ENCODE data around the gene KPNA6.
"Not testable (repeated sequence)": the region's sequence is repeated elsewhere in the genome, so short reads cannot be mapped to it uniquely, and the experiment has no call there.

KPNA6 gene

DNA sequence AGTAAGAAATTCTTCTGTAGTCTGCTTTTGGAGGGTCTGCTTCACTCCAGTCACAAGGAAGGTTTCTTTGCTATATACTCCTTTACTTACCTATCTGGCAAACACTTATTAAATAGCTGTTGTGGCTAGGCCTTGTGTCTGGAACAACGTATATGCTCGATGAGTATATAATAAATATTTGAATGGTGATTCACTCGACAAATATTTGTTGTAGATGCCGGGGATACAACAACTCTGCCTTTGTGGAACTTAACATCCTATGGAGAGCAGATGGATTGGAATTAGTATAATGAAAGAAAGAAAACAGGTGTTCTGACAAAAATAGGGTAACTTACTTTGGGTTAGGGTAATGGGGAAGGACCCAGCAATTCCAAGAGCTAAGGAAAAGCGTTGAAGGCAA is 31.1 kb downstream of the KPNA6 start:
- no peak for FAIRE-seq
- peak; percentile 23 for DNase-seq (ENCODE audit: low spot score)

DNA sequence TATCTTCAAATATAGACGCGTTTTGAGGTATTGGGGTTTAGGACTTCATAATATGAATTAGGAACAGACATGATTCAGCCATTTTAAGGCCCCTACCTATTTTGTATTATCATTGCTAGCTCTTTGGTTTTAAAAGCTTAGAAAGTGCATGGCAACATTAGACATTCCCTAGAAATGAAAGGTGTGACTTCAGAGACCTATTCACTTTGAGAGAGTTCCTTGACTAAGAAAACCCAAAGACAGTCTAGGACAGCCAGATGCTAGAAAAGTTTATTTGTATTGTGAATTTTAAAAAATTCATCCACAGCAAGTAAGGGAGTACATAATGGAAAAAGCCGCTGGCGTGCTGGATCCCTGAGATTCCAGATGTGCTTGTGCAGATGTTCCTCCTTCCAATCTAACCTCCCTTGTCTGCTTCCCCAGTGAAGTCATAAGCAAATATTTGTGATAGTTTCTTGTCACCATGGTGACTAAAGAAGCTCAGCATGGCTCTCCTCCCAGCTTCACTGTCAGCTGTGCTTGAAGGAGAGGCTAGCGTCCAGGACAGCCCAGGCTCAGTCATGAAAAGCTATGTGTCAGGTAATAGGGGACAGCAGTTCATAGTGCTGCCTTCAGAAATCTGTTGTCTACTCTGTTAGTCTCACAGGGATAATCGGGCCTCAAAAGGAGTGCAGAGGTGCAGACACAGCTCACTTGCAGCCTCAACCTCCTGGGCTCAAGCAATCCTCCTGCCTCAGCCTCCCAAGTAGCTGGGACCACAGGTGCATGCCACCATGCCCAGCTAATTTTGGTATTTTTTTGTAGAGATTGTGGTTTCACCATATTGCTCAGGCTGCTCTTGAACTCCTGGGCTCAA is 34.8 kb downstream of the KPNA6 start:
- no peak for FAIRE-seq
- DNase-seq (ENCODE audit: low spot score): no peak

- FAIRE-seq; DNase-seq (ENCODE audit: low spot score): not testable (repeated sequence)
Observed at GRCh38 chr1:32143302-32143695, 35.4 kb downstream of the KPNA6 start.

DNA sequence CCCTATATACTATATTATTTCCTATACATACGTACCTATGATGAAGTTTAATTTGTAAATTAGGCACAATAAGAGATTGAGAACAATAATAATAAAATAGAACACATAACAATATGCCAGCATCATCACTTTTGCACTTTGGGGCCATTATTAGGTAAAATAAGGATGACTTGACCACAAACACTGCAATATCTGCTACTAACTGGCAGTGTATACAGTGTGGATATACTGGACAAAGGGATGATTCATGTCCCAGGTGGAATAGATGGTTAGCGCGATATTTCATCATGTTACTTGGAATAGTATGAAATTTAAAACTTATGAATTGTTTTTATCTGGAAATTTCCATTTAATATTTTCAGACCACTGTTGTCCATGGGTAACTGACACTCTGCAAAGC is 36.2 kb downstream of the KPNA6 start:
- FAIRE-seq (no peak), DNase-seq (ENCODE audit: low spot score) (no peak)

- not testable (repeated sequence) for DNase-seq (ENCODE audit: low spot score); FAIRE-seq
Observed at GRCh38 chr1:32147799-32148198, 39.9 kb downstream of the KPNA6 start.

DNA sequence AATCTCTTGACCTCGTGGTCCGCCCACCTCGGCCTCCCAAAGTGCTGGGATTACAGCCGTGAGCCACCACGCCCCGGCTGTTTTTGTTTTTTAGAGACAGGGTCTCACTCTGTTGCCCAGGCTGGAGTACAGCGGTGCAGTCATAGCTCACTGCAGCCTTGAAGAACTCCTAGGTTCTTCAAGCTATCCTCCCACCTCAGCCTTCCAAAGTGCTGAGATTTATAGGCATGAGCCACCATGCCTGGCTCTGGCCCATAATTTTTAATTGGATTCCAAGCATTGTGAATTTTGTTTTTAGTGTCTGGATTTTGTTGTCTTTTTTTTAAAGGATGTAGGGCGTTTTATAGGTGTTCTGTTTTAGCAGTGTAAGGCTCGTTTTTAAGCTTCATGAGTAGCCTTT is 43.0 kb downstream of the KPNA6 start:
- no peak for DNase-seq (ENCODE audit: low spot score)
- FAIRE-seq: no peak

GRCh38 chr1:32151319-32151787 is 43.5 kb downstream of the KPNA6 start:
- FAIRE-seq (no peak), DNase-seq (ENCODE audit: low spot score) (no peak)

DNA sequence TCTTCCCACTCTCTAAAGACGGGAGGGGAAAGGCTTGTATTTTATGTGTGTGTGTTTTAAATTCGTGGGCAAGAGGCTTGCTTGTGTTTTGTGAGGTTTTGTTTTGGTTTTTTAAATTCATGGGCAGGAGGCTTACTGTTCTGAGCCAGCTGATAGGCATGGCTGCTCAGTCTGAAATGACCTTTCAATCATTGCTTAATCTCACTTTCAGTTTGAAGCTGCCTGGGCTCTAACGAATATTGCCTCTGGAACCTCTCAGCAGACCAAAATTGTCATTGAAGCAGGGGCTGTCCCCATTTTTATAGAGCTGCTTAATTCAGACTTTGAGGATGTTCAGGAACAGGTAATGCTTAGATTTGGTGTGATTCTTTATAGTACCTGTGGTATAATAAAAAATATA is 51.3 kb downstream of the KPNA6 start:
- DNase-seq (ENCODE audit: low spot score): no peak

GRCh38 chr1:32163405-32163804 is 55.5 kb downstream of the KPNA6 start:
- DNase-seq (ENCODE audit: low spot score) (no peak), FAIRE-seq (no peak)

More for the DNA sequence above, 51.3 kb downstream of the KPNA6 start:
- FAIRE-seq: no peak

GRCh38 chr1:32165633-32166032 is 57.8 kb downstream of the KPNA6 start:
- FAIRE-seq; DNase-seq (ENCODE audit: low spot score): not testable (repeated sequence)

DNA sequence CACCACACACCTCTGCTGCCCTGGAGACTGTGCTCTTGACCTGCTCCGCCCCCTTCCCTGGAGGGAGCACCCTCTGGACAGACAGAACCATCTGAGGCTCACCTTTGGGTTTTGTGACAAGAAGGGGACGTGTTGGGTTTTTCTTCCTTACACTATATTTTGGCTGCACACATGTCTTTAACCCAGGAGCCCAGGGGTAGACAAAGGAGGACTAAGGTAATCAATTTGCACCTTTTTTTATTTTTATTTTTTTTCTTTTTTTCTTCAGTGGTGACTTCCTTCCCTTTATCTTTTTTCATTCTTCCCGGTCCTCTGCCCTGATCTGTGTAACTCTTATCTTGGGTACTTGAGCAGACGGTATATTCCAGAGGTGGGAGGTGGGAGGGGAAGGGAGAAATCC is 63.1 kb downstream of the KPNA6 start:
- FAIRE-seq: no peak
- DNase-seq (ENCODE audit: low spot score): no peak

GRCh38 chr1:32172621-32173245 is 64.9 kb downstream of the KPNA6 start:
- DNase-seq (ENCODE audit: low spot score) (peak; percentile 28), FAIRE-seq (no peak)

DNA sequence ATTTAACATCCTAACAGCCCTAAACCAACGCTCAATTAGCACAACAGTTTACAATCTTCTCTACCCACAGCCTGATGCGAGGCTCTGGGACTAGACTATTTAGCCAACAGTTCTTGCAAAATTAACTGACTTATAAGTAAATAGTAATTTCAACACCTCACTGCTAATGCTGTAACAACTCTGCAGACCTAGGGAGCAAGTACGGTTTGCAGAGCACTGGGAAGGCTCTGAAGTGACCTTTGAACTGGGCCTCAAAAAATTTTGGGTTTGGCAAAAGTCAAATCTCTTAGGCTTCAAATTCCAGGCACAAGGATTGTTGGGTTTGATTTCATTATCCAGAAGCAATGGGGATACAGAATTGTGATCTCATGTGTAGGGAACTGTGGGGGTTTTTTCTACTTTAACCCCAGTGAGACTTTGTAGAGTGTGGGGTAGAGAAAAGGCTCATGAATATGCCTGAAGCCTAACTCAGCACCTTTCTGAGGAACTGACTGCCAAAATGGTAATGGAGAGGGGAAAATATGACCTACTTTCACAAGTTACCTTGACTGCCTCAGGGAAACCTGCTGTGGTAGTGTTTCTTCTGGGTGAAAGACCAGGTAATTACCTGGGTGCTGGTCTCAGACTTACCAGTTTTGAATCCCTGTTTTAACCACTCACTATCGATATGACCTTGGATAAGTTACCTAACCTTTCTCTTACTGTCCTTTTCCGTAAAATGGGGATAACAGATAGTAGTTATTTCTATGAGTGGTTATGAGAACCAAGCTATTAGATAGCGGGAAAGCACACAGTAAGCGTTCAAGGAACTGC is 70.7 kb downstream of the KPNA6 start:
- FAIRE-seq (no peak), DNase-seq (ENCODE audit: low spot score) (no peak)

GRCh38 chr1:32179193-32179442 is 71.3 kb downstream of the KPNA6 start:
- DNase-seq (ENCODE audit: low spot score): no peak
- no peak for FAIRE-seq

- peak; percentile 98 for DNase-seq (ENCODE audit: low spot score)
- peak; percentile 13 for FAIRE-seq
Observed at GRCh38 chr1:32179443-32180185, 71.8 kb downstream of the KPNA6 start, which contains the start of gene TXLNA. Gene TXLNA, plus strand, starts transcription at chr1:32179675. Its CDS starts 671 bp downstream, at chr1:32180346.

DNA sequence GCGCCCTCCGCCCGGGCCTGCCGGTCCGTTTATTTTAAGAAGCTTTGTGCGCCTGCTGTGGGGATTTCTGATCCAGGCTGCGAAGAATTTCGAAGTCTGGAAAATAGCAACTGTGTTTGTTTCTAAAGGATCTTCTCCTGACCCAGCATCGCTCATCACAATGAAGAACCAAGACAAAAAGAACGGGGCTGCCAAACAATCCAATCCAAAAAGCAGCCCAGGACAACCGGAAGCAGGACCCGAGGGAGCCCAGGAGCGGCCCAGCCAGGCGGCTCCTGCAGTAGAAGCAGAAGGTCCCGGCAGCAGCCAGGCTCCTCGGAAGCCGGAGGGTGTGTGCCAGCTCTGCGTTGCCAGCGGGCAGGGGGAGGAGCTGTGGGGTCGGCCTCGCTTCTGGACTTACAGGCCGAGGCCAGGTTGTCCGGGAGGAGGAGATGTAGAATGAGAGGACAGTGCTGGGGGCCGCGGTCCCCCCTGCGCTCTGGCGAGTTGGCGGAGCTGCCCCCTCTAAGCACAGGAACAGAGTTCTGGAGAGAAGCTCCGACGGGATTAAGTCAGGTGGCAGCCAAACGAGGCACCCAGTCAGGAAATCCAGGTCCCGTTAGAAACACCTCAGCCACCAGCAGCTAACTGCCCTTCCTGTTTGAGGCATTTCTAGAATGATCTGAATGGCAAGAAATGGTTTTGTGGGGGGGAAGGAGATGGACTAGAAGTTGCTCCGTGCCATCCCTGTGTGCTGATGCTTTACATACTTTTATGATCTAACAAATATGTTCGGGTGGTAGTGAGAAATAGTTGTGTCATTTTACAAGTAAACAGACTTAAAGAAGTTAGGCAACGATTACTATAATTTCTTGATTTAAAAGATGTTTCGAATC is 72.6 kb downstream of the KPNA6 start:
- DNase-seq (ENCODE audit: low spot score) (peak; percentile 64), FAIRE-seq (no peak)

DNA sequence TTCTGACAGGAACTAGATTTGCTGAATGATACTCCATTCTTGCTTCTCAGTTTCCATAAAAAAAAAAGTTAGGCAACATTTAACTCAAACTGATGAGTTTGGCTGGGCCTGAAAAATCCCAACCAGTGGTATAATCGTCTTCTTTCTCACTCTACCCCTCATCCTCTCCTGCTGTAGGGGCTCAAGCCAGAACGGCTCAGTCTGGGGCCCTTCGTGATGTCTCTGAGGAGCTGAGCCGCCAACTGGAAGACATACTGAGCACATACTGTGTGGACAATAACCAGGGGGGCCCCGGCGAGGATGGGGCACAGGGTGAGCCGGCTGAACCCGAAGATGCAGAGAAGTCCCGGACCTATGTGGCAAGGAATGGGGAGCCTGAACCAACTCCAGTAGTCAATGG is 73.2 kb downstream of the KPNA6 start:
- FAIRE-seq (no peak), DNase-seq (ENCODE audit: low spot score) (no peak)

DNA sequence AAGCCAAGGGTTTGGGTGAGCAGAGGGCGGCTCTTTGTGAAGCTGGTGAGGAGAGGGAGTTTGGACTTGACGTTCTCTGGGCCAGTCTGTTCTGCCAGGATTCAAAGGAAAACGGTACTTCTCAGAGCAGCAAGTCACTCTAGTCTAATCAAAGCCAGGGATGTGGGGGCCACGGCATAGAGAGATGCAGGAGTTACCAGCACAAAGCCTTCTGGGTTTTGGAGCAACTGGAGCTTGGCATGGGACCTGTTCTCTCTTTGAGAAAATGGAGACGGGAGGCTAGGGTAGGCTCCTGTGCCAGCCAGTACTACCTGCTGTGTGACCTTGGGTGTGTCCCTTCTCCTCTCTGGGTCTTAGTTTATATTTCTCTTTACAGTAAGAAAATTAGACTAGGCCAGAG is 73.7 kb downstream of the KPNA6 start:
- FAIRE-seq: no peak
- no peak for DNase-seq (ENCODE audit: low spot score)

GRCh38 chr1:32182060-32182459 is 74.2 kb downstream of the KPNA6 start:
- FAIRE-seq (no peak), DNase-seq (ENCODE audit: low spot score) (no peak)

- DNase-seq (ENCODE audit: low spot score): no peak
- FAIRE-seq: no peak
Observed at GRCh38 chr1:32184650-32185049, 76.8 kb downstream of the KPNA6 start.

All from urothelium cell line (cell line).